HG02852 (cell line): ENCODE measurements around the gene KDM6B.
"Not testable (repeated sequence)": the region's sequence is repeated elsewhere in the genome, so short reads cannot be mapped to it uniquely, and the experiment has no call there.

Source experiments
- ATAC-seq: cut with Tn5 transposase; IDR thresholded peaks from one replicate; pipeline ENCODE4 v1.9.1; 2021; ENCODE audit warnings: mild to moderate bottlenecking, moderate library complexity; ENCODE audit not compliant: unreplicated experiment

KDM6B gene, protein sequence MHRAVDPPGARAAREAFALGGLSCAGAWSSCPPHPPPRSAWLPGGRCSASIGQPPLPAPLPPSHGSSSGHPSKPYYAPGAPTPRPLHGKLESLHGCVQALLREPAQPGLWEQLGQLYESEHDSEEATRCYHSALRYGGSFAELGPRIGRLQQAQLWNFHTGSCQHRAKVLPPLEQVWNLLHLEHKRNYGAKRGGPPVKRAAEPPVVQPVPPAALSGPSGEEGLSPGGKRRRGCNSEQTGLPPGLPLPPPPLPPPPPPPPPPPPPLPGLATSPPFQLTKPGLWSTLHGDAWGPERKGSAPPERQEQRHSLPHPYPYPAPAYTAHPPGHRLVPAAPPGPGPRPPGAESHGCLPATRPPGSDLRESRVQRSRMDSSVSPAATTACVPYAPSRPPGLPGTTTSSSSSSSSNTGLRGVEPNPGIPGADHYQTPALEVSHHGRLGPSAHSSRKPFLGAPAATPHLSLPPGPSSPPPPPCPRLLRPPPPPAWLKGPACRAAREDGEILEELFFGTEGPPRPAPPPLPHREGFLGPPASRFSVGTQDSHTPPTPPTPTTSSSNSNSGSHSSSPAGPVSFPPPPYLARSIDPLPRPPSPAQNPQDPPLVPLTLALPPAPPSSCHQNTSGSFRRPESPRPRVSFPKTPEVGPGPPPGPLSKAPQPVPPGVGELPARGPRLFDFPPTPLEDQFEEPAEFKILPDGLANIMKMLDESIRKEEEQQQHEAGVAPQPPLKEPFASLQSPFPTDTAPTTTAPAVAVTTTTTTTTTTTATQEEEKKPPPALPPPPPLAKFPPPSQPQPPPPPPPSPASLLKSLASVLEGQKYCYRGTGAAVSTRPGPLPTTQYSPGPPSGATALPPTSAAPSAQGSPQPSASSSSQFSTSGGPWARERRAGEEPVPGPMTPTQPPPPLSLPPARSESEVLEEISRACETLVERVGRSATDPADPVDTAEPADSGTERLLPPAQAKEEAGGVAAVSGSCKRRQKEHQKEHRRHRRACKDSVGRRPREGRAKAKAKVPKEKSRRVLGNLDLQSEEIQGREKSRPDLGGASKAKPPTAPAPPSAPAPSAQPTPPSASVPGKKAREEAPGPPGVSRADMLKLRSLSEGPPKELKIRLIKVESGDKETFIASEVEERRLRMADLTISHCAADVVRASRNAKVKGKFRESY (N-terminal part only)

GRCh38 chr17:7833795-7834541 lies at the start of gene KDM6B:
KDM6B (plus strand) TSS chr17:7834217; CDS start chr17:7845555, 11,338 bp downstream.
- ATAC-seq: peak; percentile 56

DNA sequence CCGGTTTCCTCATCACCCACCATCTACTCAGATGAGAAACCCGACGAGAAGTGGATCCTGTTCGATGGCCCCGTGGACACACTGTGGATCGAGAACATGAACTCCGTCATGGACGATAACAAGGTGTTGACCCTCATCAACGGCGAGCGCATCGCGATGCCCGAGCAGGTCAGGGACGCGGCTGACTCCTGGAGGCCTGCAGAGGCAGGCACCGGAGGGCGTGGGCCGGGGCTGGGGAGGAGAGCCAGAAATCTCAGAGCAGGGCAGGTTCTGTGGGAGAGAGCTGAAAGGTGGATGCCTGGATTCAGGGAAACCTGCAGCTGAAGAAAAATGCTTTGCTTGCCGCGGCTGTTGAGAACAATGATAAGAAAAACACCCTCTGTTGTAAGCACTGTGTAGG lies 47.2 kb upstream of the KDM6B start:
- no peak for ATAC-seq

GRCh38 chr17:7789131-7789530 lies 44.9 kb upstream of the KDM6B start:
- ATAC-seq: no peak

GRCh38 chr17:7790150-7790549 lies 43.9 kb upstream of the KDM6B start:
- no peak for ATAC-seq

DNA sequence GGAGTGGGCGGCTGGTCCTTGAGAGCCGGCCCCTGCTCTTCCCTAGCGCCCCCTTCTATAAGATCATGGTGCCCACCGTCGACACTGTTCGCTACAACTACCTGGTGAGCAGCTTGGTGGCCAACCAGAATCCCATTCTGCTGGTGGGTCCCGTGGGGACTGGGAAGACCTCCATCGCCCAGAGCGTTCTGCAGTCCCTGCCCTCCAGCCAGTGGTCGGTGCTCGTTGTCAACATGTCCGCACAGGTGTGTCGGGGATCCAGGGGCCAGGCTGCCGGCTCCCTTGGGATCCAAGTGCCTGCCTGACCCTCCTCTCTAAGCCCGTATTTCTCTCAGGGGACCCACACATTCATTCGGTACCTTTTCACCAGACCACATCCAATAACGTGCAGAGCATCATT lies 41.4 kb upstream of the KDM6B start:
- ATAC-seq: no peak

- ATAC-seq: no peak
Measured at GRCh38 chr17:7794075-7794663, 39.8 kb upstream of the KDM6B start.

DNA sequence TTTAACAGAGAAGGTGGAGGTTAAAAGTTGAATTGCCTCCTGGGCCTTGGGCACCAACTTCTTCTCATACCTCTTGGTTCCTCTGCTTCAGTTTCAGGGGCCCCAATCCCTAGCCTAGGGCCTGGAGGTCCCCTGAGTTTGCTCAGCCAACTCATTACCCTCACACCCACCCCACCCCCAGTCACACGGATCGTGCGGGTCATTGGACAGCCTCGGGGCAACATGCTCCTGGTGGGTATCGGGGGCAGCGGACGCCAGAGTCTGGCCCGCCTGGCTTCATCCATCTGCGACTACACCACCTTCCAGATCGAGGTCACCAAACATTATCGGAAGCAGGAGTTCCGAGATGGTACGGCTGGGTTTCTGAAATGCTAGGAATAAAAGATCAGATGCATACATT lies 36.0 kb upstream of the KDM6B start:
- no peak for ATAC-seq

GRCh38 chr17:7798839-7799238 lies 35.2 kb upstream of the KDM6B start:
- no peak for ATAC-seq

DNA sequence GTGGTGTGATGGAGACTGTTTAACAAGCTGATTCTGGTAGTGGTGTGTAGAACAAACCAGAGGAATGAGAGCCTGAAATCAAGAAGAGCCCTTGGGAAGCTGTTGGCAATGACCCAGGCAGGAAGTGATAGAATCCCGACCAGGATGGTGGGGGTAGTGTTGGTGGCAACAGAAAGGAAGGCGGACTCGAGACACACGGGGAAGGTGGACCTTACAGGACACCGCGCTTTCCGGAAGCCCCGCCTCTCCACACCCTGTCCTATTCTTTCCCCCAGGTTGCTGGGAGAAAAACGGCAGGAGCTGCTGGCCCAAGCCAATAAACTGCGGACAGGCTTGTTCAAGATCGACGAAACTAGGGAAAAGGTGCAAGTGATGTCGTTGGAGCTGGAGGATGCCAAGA lies 30.0 kb upstream of the KDM6B start:
- ATAC-seq: no peak

DNA sequence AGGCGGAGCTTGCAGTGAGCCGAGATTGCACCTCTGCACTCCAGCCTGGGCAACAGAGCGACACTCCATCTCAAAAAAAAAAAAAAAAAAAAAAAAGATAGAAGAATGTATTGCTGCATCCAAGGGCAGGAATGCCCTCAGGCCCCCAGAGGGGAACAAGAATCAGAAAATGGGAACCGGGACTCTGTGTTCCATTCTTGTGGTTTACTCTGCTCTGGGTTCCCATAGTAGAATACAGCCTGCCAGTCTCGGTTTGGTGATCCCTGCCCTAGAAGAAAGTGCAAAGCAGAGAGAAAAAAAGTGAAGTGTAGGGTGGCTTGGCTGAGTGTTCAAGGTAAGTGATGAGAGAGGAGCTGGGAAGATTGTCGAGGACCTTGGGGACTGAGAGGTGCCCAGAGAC lies 27.4 kb upstream of the KDM6B start:
- no peak for ATAC-seq

DNA sequence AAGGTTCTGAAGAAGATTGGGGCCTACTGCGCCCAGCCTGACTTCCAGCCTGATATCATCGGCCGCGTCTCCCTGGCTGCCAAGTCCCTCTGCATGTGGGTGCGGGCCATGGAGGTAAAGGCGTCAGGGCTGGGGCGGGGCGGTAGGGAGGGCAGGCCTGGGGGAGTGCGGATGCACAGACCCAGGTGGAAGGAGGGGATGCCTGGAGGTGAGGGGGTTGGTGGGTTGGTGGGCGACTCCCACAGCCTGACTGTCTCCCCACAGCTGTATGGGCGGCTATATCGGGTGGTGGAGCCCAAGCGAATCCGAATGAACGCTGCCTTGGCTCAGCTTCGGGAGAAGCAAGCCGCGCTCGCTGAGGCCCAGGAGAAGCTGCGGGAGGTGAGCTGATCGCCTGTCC lies 26.8 kb upstream of the KDM6B start:
- no peak for ATAC-seq

- ATAC-seq: no peak
Measured at GRCh38 chr17:7809086-7809790, 24.8 kb upstream of the KDM6B start.

DNA sequence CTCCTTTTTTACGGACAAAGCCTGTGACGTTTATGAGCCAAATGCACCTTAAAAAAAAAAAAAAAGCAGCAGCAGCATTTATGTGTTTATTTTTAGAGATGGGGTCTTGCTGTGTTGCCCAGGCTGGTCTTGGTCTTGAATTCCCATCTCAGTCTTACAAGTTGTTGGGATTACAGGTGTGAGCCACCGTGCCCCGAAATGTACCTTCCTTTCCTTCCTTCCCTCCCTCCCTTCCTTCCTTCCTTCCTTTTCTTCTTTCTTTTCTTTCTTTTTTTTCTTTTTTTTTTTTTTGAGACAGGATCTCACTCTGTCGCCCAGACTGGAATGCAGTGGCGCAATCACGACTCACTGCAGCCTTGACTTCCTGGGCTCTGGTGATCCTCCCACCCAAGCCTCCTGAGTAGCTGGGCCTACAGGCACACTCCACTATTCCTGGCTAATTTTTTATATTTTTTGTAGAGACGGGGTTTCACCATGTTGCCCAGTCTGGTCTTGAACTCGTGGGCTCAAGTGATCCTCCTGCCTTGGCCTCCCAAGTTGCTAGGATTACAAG lies 24.1 kb upstream of the KDM6B start:
- ATAC-seq: not testable (repeated sequence)

DNA sequence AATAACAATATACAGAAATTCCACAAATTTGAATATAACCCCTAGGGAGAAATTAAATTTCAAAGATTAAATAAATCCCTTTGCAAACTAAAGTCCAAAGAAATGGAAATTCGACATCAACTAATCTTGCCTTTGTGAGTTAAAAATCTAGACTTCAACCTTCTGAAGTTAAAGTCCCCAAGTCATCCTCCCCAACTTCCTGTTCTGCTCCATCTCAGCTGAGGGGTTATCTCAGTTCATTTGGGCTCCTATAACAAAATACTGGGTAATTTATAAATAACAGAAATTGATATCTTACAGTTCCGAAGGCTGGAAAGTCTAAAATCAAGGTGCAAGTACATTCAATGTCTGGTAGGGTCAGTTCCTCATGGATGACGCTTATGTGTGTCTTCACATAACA lies 22.8 kb upstream of the KDM6B start:
- ATAC-seq: no peak

DNA sequence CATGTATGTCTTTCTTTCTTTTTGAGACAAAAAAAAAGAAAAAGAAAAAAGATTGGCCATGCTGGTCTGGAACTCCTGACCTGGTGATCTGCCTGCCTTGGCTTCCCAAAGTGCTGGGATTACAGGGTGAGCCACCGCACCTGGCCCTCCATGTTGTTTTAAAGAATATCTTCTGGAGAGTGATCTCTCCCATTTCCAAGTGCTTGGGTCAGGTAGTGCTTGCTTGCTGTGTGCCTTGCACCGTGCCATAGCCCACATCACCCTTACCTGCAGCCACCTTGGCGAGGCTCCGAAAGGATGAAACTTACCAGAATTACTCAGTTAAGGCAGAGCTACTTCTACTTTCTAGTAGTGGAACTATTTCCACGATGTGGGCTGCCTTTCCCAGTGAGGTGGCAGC lies 19.0 kb upstream of the KDM6B start:
- ATAC-seq: no peak

DNA sequence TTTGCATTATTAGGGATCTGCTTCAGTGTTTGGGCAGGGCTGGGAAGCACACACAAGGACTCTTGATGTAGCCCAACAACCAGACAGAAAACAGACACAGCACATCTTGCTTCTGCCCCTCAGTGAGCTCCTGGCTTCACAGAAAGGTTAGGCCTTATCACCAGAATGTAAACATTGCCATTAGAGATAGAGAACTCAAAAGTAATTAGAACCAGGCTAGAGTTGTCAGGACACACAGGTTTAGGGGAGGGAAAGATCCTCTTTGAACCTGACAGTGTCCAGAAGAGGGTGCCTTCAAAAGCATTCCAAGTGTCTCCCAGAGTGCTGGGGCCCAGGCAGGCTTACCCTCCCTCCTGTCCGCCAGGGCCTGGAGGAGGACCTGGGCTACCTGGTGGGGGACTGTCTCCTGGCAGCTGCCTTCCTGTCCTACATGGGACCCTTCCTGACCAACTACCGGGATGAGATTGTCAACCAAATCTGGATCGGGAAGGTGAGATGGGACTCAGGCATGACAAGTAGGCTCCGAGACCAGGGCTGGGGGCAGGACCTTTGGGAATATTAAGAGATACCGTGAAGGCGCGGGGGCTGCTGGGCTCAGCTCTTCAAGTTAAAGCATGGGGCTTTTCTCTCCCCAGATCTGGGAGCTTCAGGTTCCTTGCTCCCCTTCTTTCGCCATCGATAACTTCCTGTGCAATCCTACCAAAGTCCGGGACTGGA lies 16.9 kb upstream of the KDM6B start:
- no peak for ATAC-seq

GRCh38 chr17:7817643-7817964 lies 16.4 kb upstream of the KDM6B start:
- no peak for ATAC-seq

- no peak for ATAC-seq
Measured at GRCh38 chr17:7818026-7818425, 16.0 kb upstream of the KDM6B start.
